ENCODE measurements around the gene NR2E1.

- TF ChIP-seq EZH2 (IDR thresholded peaks at IDR 0.05; ENCODE audit: insufficient read depth, poor library complexity, severe bottlenecking) (peak; percentile 48), EZH2phosphoT487 (IDR thresholded peaks at IDR 0.05; ENCODE audit: insufficient read depth, low read depth) (no peak; the same call in 1 of the 2 replicates)
Measured at GRCh38 chr6:108164543-108164814, 1.3 kb upstream of the NR2E1 start.
